ENCODE results near the gene POLR1A. TPM values are rescaled to one million over a fixed set of nuclear protein-coding genes. Genes with fewer than 3 reads are reported as not detected.

The POLR1A gene
- total RNA-seq, 1 experiment from 2014 or later, result 62.7 TPM

DNA sequence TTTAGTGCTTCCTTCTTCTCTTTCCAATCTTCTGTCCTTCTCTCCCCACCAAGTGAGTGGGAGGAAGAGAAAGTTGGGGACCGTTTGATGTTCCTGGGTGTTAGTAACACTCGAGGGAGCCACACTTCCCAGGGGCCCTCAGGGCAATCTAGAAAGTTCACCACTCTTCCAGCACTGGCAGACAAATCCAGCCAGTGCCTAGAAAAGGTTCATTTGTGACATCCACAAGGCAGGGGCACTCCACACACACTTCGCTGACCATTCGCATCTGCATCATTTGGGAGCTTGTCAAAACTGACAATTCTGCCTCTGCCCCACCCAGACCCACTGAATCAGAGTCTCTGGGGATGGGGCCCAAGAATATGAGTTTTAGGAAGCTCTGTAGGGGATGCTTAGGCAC, 130.1 kb downstream of the POLR1A start:
- DNase-seq, result no peak
- H3K9me3 Mint-ChIP-seq, result peaks cover 14 to 15% of the 10 kb centered on the region in 2 experiments
- Histone ChIP-seq H2AFZ (ENCODE audit: low read length) (no peak overlapping the region), H3K79me1 (ENCODE audit: insufficient read depth, low read depth, low read length, poor library complexity, severe bottlenecking) (no peaks in the 10 kb centered on the region), H3K18ac (ENCODE audit: insufficient read length, low read depth, low read length) (no peak overlapping the region), H3K4me1 (ENCODE audit: insufficient read depth, low read length) (no peaks in the 10 kb centered on the region), H2AK5ac (ENCODE audit: insufficient read length, low read length) (no peak overlapping the region), H3K27ac (ENCODE audit: insufficient read length, low read depth, low read length) (no peak overlapping the region), H3K9me3 (ENCODE audit: control insufficient read depth, low read depth, low read length) (no peaks in the 10 kb centered on the region), H4K8ac (replicated peaks; ENCODE audit: insufficient read length, low read depth, low read length) (no peak overlapping the region), H3K56ac (ENCODE audit: insufficient read length, low read depth, low read length) (no peak overlapping the region), H3K9ac (ENCODE audit: extremely low read depth, insufficient read length, low read length) (no peak overlapping the region), H2BK120ac (ENCODE audit: low read depth, low read length, poor library complexity, severe bottlenecking) (no peak overlapping the region), H3K4ac (ENCODE audit: low read depth, low read length) (no peak overlapping the region), H4K20me1 (ENCODE audit: control insufficient read depth, insufficient read depth, insufficient read length) (no peaks in the 10 kb centered on the region), H3K4me2 (ENCODE audit: insufficient read depth, insufficient read length, low read length) (no peak overlapping the region), H3K79me2 (ENCODE audit: insufficient read depth, low read length) (no peaks in the 10 kb centered on the region), H4K91ac (ENCODE audit: insufficient read length, low read depth, low read length) (no peak overlapping the region), H3K14ac (ENCODE audit: insufficient read depth, low read length) (no peak overlapping the region), H2BK15ac (ENCODE audit: low read depth, low read length) (no peak overlapping the region), H3T11ph (ENCODE audit: low read length) (no peak overlapping the region), H3K23ac (ENCODE audit: insufficient read length, low read depth, low read length) (no peak overlapping the region), H2BK20ac (ENCODE audit: low read depth, low read length, poor library complexity, severe bottlenecking) (no peak overlapping the region), H4K5ac (ENCODE audit: insufficient read length, low read depth, low read length) (no peak overlapping the region), H3K27me3 (ENCODE audit: insufficient read depth, low read length) (no peaks in the 10 kb centered on the region), H2BK12ac (ENCODE audit: insufficient read length, low read depth, low read length) (no peak overlapping the region), H3K23me2 (ENCODE audit: insufficient read length, low read depth, low read length, poor library complexity, severe bottlenecking) (no peaks in the 10 kb centered on the region), H2BK5ac (ENCODE audit: insufficient read length, low read length) (no peak overlapping the region)
- H3K4me3 Mint-ChIP-seq, result no peak overlapping the region
- no CpG with 5 or more reads among the region's 4 CpGs for WGBS (ENCODE audit: extremely low coverage, insufficient read length, low lambda C conversion rate)
- H3K36me3 Mint-ChIP-seq (ENCODE audit: insufficient read depth in 1 of 3, low read depth in 3 of 3), result peaks cover 0 to 3% (median 2%) of the 10 kb centered on the region in 3 experiments; a peak in 2 of 7 replicates
- H3K27me3 Mint-ChIP-seq (ENCODE audit: low read depth), result peaks cover 20% of the 10 kb centered on the region
- H3K27ac Mint-ChIP-seq, result no peak overlapping the region
- TF ChIP-seq, protein P1, sequence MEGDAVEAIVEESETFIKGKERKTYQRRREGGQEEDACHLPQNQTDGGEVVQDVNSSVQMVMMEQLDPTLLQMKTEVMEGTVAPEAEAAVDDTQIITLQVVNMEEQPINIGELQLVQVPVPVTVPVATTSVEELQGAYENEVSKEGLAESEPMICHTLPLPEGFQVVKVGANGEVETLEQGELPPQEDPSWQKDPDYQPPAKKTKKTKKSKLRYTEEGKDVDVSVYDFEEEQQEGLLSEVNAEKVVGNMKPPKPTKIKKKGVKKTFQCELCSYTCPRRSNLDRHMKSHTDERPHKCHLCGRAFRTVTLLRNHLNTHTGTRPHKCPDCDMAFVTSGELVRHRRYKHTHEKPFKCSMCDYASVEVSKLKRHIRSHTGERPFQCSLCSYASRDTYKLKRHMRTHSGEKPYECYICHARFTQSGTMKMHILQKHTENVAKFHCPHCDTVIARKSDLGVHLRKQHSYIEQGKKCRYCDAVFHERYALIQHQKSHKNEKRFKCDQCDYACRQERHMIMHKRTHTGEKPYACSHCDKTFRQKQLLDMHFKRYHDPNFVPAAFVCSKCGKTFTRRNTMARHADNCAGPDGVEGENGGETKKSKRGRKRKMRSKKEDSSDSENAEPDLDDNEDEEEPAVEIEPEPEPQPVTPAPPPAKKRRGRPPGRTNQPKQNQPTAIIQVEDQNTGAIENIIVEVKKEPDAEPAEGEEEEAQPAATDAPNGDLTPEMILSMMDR (conservative IDR thresholded peaks at IDR 0.05), result no peak
- no peaks in the 10 kb centered on the region for H3K4me1 Mint-ChIP-seq
